Transverse colon (tissue), 4 donors: ENCODE results near the gene DRP2.

ENCODE experiments used
- POLR2A ChIP-seq: fragments of 450-650 bp; IDR thresholded peaks from one replicate; pipeline ENCODE4 v1.6.1; 2016; ENCODE audit warnings: antibody characterized with exemption, mild to moderate bottlenecking, moderate library complexity
- POLR2AphosphoS5 ChIP-seq, 3 donors: sonication (generic); formaldehyde crosslinking; IDR thresholded peaks; one replicate each; pipeline ENCODE4 v1.6.1; 2016; ENCODE audit warnings: antibody characterized with exemption in 3 of 3
- TF ChIP-seq, protein P1 (sequence below), 5 experiments: fragments of 200-600 bp in 3 of 5; fragments of 450-650 bp in 2 of 5; sonication (generic) in 3 of 5; IDR thresholded peaks; 1 replicate in 2 of 5; 2 replicates in 3 of 5; pipeline ENCODE4 v1.5.1; 2016 to 2017; ENCODE audit warnings: antibody characterized with exemption in 5 of 5, inconsistent platforms in 3 of 5, mild to moderate bottlenecking in 2 of 5, moderate library complexity in 1 of 5

- TF ChIP-seq POLR2A (no peak), POLR2AphosphoS5 (IDR thresholded peaks at IDR 0.05) (no peak)
- TF ChIP-seq, protein P1, sequence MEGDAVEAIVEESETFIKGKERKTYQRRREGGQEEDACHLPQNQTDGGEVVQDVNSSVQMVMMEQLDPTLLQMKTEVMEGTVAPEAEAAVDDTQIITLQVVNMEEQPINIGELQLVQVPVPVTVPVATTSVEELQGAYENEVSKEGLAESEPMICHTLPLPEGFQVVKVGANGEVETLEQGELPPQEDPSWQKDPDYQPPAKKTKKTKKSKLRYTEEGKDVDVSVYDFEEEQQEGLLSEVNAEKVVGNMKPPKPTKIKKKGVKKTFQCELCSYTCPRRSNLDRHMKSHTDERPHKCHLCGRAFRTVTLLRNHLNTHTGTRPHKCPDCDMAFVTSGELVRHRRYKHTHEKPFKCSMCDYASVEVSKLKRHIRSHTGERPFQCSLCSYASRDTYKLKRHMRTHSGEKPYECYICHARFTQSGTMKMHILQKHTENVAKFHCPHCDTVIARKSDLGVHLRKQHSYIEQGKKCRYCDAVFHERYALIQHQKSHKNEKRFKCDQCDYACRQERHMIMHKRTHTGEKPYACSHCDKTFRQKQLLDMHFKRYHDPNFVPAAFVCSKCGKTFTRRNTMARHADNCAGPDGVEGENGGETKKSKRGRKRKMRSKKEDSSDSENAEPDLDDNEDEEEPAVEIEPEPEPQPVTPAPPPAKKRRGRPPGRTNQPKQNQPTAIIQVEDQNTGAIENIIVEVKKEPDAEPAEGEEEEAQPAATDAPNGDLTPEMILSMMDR (IDR thresholded peaks at IDR 0.05), result no peak
Observed at GRCh38 chrX:101223226-101223625, 3.6 kb downstream of the DRP2 start.
